Measurements from ENCODE around the gene BRCA1.
"Not testable (repeated sequence)": the region's sequence is repeated elsewhere in the genome, so short reads cannot be mapped to it uniquely, and the experiment has no call there.

The BRCA1 gene

DNA sequence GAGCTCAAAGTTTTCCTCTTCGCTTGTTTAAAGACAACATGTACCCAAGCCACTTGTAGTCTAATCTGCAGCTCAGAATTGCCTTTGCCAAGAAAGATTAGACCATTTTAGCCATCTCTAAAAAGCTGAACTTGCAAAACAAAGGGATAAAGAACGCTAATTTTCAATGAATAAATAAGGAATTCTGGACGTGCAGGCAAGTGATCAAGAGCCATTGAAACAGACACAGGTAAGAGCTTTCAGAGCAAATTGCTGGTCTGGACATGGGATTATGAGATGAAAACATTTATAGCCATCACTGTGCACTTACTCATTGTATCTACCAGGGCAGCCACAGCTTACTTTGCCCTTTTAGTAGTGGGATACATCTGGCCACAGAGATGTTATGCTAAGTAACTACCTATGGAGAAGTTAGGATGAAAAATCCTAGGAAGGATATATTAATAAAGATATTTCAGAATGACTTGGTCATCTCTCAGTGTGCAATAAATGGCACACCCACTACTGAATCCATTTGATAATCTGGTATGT lies 55.7 kb downstream of the BRCA1 start:
- DNase-seq (ENCODE audit: low read depth), result no peak

DNA sequence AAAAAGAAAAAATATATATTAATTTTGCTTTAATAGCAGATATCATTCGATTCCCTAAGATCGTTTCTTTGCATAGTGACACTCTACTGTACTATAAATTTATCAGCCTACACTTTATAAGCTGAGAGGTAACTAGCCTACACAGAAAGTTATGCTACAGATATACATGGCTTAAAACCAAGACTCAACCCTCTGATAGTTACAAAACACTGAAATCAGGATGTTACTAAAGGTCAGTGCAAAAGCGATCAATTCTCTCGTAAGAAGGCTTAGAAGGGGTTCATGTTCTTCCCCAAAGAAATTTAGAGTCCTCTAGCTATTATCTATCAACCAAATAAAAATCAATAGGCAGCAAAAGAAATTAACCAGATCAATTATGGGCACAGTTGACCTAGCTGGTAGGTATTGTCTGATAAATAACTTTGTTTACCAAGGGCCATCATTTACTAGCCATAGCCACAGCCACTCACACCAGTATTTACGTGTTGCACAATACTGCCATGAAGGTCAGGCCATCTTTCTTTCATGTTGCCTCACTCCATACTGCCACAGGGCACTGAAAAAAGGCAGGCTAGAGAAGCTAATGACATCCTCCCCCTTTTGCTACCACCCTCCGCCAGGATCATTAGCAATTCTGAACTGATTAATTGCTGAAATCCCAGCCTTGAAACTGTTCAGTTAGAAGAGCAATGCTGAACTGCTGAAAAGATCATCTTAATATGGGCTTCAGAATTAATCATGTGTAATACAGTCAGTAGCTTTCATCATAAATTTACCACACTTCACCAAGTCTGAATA lies 56.4 kb downstream of the BRCA1 start:
- DNase-seq (ENCODE audit: low read depth), result no peak

DNA sequence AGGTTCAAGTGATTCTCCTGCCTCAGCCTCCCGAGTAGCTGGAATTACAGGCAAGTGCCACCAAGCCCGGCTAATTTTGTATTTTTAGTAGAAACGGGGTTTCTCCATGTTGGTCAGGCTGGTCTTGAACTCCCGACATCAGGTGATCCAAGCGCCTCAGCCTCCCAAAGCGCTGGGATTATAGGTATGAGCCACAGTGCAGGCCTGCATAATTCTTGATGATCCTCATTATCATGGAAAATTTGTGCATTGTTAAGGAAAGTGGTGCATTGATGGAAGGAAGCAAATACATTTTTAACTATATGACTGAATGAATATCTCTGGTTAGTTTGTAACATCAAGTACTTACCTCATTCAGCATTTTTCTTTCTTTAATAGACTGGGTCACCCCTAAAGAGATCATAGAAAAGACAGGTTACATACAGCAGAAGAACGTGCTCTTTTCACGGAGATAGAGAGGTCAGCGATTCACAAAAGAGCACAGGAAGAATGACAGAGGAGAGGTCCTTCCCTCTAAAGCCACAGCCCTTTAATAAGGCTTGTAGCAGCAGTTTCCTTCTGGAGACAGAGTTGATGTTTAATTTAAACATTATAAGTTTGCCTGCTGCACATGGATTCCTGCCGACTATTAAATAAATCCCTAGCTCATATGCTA lies 62.1 kb downstream of the BRCA1 start:
- DNase-seq (ENCODE audit: low read depth), result no peak

DNA sequence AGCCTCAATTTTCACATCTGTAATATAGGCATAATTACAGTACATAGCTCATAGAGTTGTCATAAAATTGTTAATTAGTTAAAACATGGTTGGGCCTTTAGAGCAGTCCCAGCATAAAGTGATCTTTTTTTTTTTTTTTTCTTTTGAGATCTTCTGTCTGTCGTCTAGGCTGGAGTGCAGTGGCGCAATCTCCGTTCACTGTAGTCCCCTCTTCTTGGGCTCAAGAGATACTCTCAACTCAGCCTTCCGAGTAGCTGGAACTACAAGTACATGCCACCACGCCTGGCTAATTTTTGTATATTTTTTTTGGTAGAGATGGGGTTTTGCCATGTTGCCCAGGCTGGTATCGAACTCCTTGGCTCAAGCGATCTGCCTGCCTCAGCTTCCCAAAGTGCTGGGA lies 69.1 kb downstream of the BRCA1 start:
- no peak for DNase-seq (ENCODE audit: low read depth)

DNA sequence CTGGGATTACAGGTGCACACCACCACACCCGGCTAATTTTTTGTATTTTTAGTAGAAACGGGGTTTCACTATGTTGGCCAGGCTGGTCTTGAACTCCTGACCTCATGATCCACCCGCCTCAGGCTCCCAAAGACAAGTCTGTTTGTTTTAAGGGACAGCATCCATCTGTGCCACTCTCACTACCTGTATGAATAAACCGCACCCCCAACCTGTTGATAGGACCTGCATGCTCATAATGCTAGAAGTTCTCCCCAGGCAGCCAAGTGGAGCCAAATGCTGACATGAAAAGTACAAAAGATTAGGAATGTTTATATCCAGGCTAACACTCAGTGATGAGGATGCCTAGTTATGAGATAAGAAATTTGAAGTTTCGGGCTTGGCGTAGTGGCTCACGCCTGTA lies 72.2 kb downstream of the BRCA1 start:
- DNase-seq (ENCODE audit: low read depth), result not testable (repeated sequence)

DNA sequence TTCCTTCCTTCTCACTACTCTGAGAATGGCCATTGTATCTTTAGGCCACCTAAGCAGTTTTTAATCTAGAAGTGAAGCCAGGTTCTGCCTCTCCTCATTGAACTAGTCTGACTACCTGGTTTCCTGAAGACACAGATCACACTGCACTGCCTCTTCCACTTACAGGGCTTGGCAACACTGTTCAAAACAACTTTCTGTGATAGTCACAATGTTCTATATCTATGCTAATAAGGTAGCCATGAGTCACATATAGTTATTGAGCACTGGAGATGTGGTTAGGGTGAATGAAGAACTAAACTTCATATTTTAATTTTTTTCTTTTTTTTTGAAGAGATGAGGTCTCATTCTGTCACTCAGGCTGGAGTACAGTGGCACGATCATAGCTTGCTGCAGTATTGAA lies 73.2 kb downstream of the BRCA1 start:
- no peak for DNase-seq (ENCODE audit: low read depth)

DNA sequence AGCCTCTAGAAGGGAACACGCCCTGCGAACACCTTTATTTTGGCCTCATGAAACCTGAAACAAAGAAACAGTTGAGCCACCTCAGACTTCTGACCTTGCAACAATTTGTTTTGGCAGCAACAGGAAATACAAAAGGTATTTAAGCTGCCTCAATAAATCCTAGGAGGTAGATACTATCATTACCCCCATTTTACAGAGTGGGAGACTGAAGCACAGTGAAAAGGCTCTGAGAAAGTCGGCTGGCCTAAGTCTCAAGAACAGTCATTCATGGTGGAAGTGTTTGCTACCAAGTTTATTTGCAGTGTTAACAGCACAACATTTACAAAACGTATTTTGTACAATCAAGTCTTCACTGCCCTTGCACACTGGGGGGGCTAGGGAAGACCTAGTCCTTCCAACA lies 81.1 kb downstream of the BRCA1 start:
- no peak for DNase-seq (ENCODE audit: low read depth)

DNA sequence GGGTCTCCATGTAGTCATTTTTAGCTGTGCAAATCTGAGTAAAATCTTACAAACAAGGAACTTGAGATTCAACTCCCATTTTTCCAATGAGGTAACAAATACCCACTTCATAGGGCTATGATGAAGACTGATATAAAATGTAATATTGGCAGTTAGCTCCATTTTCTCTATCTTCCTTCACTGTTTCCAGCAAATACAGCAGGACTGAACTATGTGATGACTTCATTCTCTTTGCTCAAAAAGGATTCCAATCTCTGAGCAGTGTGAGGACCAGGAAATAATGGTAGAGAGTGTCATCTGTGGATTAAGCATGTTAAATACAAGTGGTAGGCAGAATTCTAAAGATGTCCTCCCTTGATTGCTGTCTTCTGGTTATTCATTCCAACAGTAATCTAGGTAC lies 81.9 kb downstream of the BRCA1 start:
- DNase-seq (ENCODE audit: low read depth), result no peak

DNA sequence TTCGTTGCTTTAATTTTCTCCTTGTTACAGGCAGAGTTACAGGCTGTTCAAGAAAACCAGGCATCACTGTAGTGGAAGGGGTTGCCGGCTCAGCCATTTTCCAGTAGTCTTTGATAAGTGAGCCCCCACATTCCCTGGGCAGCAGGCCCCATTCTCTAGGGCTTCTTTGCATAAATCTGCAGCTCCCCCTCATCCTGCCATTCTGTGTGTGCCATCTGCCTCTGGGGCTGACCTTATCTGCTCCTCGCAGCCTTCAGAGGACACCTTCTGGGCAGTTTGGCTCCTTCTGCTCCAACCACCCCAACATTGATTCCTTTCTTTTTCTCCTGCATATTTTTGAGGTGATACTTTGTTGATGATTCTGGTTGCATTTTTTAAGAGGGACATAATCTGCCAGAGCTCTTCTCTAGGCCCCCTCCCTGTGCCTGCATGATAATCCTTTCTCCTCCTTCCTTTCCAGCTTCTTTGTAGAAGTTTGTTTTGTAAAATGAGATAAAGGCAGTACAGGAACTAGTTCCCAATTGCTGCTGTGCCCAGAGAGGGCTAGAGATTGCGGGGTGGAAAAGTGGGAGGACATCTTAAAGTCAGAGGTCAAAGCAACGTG lies 83.0 kb downstream of the BRCA1 start:
- no peak for DNase-seq (ENCODE audit: low read depth)

DNA sequence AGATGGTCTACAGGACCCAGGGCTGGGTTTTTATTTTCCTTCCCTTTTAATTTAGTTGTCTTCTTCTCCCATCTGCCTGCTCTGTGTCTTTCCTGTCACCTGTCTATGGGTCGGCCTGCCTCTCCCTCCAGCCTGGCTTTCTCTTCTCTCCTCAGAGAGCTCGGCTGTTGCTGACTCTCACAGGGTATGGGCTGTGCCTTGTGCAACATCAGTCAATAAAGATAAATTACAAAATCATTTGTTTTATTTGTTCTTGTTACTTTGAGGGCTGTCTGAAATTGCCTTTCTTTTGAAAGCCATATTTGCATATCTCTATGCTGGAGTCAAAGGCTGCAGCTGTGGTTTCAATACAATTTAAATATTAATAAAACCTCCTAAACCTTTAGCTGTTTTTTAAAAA lies 84.5 kb downstream of the BRCA1 start:
- no peak for DNase-seq (ENCODE audit: low read depth)

DNA sequence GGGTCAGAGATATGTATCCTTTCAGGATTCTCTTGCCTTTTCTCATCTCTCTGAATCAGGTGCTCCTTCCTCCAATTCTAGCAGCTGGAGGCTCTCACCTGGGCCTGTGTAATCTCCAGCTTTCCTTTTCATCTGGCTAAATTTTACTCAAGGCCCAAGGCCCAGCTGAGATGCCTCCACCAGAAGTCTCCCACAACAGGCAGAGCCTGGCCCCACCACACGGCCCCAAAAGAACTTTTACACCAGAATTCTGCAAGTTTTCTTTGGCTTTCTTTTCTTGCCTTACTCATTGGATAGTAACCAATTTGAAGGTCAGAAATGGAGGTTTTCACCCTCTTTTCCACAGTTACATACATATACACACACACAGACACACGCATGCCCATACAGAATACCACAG lies 85.5 kb downstream of the BRCA1 start:
- no peak for DNase-seq (ENCODE audit: low read depth)

DNA sequence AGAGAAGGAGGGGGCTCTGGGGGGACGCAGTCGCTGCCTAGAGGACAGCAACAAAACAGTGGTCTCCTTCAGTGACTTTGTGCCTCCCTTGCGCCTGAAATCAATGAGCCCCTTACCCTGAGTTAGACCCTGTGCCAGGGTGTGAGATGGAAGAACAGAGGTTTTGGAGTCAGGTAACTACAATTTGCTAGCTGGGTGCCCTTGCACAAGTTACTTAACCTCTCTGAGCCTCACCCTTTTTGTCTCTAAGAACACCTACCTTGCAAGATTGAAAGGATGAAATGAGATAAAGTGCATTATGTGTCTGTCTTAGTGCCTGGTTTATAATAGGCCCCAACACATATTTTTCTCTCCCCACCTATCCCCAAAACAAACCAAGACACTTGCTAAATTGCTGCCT lies 90.3 kb downstream of the BRCA1 start:
- DNase-seq (ENCODE audit: low read depth), result no peak

DNA sequence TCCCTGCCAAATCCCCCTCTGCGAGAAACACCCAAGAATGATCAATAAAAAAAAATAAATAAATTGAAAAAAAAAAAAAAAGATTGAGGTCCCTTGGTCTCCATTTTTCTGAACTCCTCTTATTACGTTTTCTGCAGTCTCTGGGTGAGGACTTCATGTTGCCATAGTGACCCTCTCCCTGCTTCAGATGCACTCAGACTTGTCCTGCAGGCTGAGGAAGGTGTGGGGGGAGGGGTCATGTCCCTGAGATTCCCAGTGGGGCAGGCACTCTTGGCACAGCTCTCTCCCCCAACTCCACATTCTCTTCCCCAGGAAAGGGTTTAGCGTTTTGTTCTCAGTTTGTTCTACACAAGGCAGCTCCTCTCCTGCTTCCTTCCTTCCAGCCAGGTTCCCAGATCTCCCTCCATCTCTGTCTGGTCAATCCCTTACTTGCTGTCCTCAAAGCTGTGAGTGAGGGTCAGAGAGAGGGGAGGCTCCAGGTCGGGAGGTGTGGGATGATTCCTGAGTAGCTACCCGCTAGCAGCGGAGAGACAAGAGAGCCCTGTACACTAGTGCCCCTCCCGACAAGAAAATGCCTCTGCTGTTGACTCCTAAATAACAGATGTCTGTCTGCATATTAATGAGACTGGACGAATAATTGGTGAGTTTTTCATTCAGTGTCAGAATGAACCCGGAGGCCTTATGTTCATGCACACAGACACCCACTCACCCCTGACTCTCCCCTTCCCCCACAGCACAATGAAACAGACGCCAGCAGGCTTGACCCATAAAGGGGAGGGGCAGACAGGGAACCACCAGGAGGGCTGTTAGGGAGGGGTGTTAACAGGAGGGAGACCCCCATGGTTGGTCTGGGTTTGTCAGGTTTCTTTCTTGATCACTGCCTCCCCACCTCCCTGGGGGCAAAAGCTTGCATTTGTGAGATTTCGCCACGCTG lies 90.9 kb downstream of the BRCA1 start:
- no peak for DNase-seq (ENCODE audit: low read depth)

DNA sequence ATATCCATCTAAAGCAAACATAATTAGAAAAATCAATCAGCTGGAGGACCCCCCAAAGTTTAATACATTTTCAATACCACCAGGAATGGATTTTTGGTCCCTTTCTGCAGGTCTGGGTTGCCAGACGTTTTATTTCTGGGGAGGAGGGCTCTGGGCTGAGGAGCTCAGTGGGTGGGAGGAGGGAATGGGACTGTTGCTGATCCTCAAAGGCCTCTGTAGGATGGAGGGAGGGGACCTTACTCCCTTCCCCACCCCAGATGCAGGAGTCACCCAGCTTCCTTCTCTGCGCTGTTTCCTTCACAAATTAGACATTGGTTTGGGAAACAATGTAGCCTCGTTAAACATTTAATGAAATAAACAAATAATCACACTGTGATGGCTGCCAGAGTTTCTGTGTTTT lies 93.5 kb downstream of the BRCA1 start:
- DNase-seq (ENCODE audit: low read depth), result no peak

DNA sequence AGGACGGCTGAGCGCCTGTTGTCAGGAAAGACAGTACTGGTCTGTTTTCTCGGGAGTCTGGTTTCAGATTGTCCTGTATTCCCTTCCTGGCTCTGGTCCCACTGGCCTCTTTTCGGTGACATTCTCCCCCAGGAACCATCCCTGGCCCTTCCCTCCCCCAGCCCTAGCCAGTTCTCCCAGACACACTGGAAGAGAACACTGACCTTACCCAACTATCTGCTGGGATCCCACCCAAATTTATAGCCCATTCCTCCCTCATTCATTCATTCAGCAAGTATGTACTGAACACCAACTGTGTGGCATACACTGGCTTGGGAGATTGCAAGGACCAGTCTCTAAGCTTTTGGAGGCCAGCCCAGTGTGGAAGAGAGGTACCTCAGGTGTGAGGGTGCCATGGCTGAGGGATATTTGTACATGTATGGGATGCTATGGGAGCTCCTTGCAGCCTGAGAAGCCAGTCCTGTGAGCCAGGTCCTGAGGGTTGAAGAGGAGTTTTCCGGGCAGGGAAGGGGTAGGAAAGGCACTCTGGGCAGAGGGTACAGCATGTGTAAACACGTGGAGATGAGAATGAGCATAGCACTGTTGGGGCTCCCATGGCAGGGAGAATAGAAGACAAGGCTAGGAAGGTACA lies 94.9 kb downstream of the BRCA1 start:
- DNase-seq (ENCODE audit: low read depth), result no peak

DNA sequence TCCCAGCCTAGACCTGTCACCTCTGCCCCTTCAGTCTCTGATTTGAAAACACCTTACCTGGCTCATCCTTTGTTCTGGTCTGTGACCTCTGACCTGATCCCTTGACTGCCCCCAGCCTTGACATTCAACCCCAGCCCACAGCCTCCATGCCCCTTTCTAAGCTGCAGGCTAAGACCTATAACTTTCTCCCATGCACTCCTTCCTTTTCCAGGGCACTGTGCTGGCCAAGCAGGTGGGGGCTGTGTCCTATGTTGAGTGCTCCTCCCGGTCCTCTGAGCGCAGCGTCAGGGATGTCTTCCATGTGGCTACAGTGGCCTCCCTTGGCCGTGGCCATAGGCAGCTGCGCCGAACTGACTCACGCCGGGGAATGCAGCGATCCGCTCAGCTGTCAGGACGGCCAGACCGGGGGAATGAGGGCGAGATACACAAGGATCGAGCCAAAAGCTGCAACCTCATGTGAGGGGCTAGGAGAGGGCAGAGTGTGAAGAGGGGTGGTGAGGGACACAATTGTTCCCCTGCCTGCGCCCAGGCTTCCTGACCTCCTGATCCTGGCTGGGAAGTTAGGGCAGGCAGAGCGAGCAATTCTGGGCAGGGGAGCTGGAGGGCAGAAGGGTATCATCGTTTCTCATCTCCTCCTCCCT lies 96.8 kb downstream of the BRCA1 start:
- no peak for DNase-seq (ENCODE audit: low read depth)

DNA sequence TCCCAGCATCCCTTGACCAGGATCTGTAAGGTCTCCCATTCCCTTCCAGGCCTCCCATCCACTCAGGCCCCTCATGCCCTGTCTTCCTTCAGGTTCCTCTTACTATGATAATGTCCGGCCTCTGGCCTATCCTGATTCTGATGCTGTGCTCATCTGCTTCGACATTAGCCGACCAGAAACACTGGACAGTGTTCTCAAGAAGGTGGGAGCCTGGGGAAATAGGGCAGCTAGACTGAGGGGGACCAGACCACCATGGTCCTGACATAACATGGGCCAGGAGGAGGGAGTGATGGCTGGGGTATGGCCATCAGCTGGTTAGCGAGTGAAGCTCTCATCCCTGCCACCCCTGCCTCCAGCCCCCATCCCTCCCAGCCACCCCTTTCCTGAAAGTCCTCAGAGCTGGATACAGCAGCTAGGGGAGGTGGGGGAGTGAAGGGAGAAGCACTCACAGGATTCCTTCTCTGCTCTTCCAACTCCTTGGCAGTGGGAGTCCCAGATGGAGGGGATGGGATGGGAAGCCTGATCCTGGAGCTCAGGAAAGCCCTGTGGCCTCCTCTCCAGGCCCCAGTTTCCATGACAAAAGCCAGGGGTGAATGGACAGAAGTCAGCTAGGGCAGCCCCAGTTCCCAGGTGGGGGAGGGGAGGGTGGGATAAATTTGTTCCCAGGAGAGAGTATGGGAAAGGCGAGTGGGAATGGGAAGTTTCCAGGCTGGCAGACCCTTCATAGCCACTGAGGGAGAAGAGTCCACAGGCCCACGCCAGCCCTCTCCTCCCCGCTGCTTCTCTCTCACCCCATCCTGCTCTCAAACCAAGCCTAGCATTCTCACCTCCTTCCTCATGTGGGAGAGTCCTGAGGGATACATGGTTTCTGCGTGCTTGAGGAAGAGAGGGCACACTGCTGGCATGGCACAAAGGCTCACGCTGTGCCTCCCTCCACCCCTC lies 97.8 kb downstream of the BRCA1 start:
- no peak for DNase-seq (ENCODE audit: low read depth)

DNA sequence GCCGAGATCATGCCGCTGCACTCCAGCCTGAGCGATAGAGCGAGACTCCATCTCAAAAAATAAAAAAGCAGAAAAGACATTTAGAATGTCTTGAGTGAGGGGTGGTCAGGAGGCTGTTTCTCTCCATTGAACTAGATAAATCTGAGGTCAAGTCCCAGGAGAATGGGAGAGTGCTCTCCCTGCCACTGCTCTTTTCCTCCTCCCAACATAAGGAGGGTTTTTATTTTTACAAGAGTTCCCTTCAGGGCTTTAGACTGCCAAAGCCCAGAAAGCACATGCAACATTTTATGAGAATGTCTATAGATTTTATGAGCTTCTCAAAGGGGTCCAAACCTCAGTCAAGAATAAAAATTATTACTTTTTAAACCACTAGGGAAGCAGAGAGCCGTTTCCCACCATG lies 98.6 kb downstream of the BRCA1 start:
- DNase-seq (ENCODE audit: low read depth), result no peak

DNA sequence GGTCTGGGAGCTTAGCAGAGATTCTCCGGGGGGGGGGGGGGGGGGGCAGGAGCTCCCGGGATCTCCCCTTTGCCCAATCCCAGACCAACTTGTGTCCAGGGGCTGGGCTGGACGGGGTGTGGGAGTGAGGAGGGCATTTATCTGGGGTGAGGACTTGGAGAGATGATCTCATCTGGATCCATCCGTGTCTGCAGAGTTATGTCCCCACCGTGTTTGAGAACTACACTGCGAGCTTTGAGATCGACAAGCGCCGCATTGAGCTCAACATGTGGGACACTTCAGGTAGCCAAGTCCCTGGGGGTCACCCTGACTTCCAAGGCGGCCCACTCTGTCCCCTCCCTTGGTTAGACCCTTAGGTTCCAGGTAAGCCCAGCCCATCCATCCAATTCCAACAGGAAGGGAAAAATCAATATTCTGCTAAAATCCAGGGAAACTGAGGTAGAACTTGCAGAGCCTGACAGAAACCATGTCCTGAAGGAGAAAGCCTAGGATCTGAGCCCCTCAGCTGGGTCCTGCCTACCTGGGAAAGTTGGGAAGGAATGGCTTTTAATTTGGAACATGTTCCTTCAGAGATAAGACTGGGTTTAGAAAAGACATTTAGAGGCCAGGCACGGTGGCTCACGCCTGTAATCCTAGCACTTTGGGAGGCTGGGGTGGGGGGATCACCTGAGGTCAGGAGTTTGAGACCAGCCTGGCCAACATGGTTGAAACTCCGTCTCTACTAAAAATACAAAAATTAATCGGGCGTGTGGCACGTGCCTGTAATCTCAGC lies 99.2 kb downstream of the BRCA1 start:
- no peak for DNase-seq (ENCODE audit: low read depth)

Measured in fibroblast of the conjunctiva (primary cell).